ENCODE results near the gene TNFRSF1A. TPM values are rescaled to one million over a fixed set of nuclear protein-coding genes. Genes with fewer than 3 reads are reported as not detected.
A peak's percentile ranks its signal among the peaks of the same experiment; 100 is the strongest.

TNFRSF1A gene
- total and polyA plus RNA-seq, 2 donors from 2014 or later = 99.6 to 186 TPM

GRCh38 chr12:6285532-6286306 is 56.2 kb downstream of the TNFRSF1A start:
- no peak overlapping the region for H3K9ac ChIP-seq (ENCODE audit: low read length in 3 of 3)
- TF ChIP-seq CTCF (IDR thresholded peaks at IDR 0.05; ENCODE audit: borderline replicate concordance, extremely low read depth, insufficient read depth) = no peak

GRCh38 chr12:6285063-6285477 is 56.8 kb downstream of the TNFRSF1A start:
- FAIRE-seq = no peak
- Histone ChIP-seq H3K9ac (ENCODE audit: low read length in 3 of 3) (no peak overlapping the region), H3K27ac (ENCODE audit: low read depth in 2 of 2, low read length in 2 of 2) (no peak overlapping the region), H3K36me3 (ENCODE audit: control insufficient read depth in 2 of 3, insufficient read depth in 3 of 3, low read length in 3 of 3) (no peaks in the 10 kb centered on the region), H3K4me3 (ENCODE audit: low read length in 3 of 3) (no peak overlapping the region), H3K4me1 (ENCODE audit: control insufficient read depth in 2 of 3, insufficient read depth in 2 of 3, low read depth in 1 of 3, low read length in 3 of 3) (peaks cover 0 to 3% (median 0%) of the 10 kb centered on the region in 3 donors), H3K9me3 (ENCODE audit: control insufficient read depth in 2 of 3, insufficient read depth in 1 of 3, low read length in 3 of 3) (no peaks in the 10 kb centered on the region), H3K27me3 (ENCODE audit: control insufficient read depth, insufficient read depth, low read length) (no peaks in the 10 kb centered on the region)
- DNase-seq = peak in 4 of 5 donors; percentile 78 to 89 (median 82)
- peak; percentile 95 for TF ChIP-seq CTCF (IDR thresholded peaks at IDR 0.05; ENCODE audit: borderline replicate concordance, extremely low read depth, insufficient read depth)
- intact Hi-C loops (cut with DNase I) = loop anchor here (10.0 kb wide), 1 partner anchor 300 kb away; no protein-coding TSS in a partner anchor

More at GRCh38 chr12:6285532-6286306, 56.2 kb downstream of the TNFRSF1A start:
- no peak overlapping the region for H3K4me3 ChIP-seq (ENCODE audit: low read length in 3 of 3)
- DNase-seq = no peak
- H3K9me3 ChIP-seq (ENCODE audit: control insufficient read depth in 2 of 3, insufficient read depth in 1 of 3, low read length in 3 of 3) = no peaks in the 10 kb centered on the region
- no peaks in the 10 kb centered on the region for H3K36me3 ChIP-seq (ENCODE audit: control insufficient read depth in 2 of 3, insufficient read depth in 3 of 3, low read length in 3 of 3)
- H3K27me3 ChIP-seq (ENCODE audit: control insufficient read depth, insufficient read depth, low read length) = no peaks in the 10 kb centered on the region
- no peaks in the 10 kb centered on the region for H3K4me1 ChIP-seq (ENCODE audit: control insufficient read depth in 2 of 3, insufficient read depth in 2 of 3, low read depth in 1 of 3, low read length in 3 of 3)
- no peak for FAIRE-seq
- intact Hi-C loops (cut with DNase I) = loop anchor here (10.0 kb wide), 1 partner anchor 301 kb away; no protein-coding TSS in a partner anchor
- no peak overlapping the region for H3K27ac ChIP-seq (ENCODE audit: low read depth in 2 of 2, low read length in 2 of 2)

- H3K36me3 ChIP-seq (ENCODE audit: control insufficient read depth in 2 of 3, insufficient read depth in 3 of 3, low read length in 3 of 3) = no peaks in the 10 kb centered on the region
- DNase-seq (peak in 1 of 5 donors; percentile 48), FAIRE-seq (no peak)
- TF ChIP-seq CTCF (IDR thresholded peaks at IDR 0.05; ENCODE audit: borderline replicate concordance, extremely low read depth, insufficient read depth) = no peak
- no peak overlapping the region for H3K4me3 ChIP-seq (ENCODE audit: low read length in 3 of 3)
- no peak overlapping the region for H3K9ac ChIP-seq (ENCODE audit: low read length in 3 of 3)
- no peaks in the 10 kb centered on the region for H3K27me3 ChIP-seq (ENCODE audit: control insufficient read depth, insufficient read depth, low read length)
- H3K9me3 ChIP-seq (ENCODE audit: control insufficient read depth in 2 of 3, insufficient read depth in 1 of 3, low read length in 3 of 3) = no peaks in the 10 kb centered on the region
- intact Hi-C loops (cut with DNase I) = loop anchor here (5.0 to 10.0 kb wide), 2 partner anchors 222 to 299 kb away; no protein-coding TSS in a partner anchor
- H3K27ac ChIP-seq (ENCODE audit: low read depth in 2 of 2, low read length in 2 of 2) = no peak overlapping the region
- H3K4me1 ChIP-seq (ENCODE audit: control insufficient read depth in 2 of 3, insufficient read depth in 2 of 3, low read depth in 1 of 3, low read length in 3 of 3) = peaks cover 0 to 10% (median 5%) of the 10 kb centered on the region in 3 donors
These were observed 57.6 kb downstream of the TNFRSF1A start for GRCh38 chr12:6284273-6284672.

Measured in kidney (tissue), 14 donors.